ENCODE measurements around the gene MLXIPL. TPM values are rescaled to one million over a fixed set of nuclear protein-coding genes. Genes with fewer than 3 reads are reported as not detected.

MLXIPL gene
- total and polyA plus RNA-seq, 2 donors (not counting 3 experiments of a cell fraction or from before 2014, with no cell fraction given) = not detected

DNA sequence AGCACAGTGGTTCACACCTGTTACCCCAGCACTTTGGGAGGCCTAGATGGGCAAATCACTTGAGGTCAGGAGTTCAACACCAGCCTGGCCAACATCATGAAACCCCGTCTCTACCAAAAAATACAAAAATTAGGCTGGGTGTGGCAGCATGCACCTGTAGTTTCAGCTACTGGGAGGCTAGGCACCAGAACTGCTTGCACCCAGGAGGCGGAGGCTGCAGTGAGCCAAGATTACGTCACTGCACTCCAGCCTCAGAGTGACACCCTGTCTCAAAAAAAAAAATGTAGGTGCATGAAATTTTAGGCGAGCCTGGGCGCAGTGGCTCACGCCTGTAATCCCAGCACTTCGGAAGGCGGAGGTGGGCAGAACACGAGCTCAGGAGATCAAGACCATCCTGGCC lies 76.5 kb downstream of the MLXIPL start:
- H3K9me3 ChIP-seq (replicated peaks; ENCODE audit: control insufficient read depth, insufficient read depth, low read length) = no peaks in the 10 kb centered on the region
- H3K36me3 ChIP-seq (ENCODE audit: control insufficient read depth in 2 of 2, extremely low read depth in 1 of 2, insufficient read depth in 2 of 2, low read length in 2 of 2) = peaks cover 4 to 9% of the 10 kb centered on the region in 2 experiments
- DNase-seq (ENCODE audit: low read depth, low spot score) (no peak), FAIRE-seq (no peak)
- no peak overlapping the region for H3K4me2 ChIP-seq (ENCODE audit: insufficient read depth, low read length)
- ChIA-PET POLR2A (no interaction called here), CTCF (interaction anchor here (0.9 to 1.1 kb wide), 3 partner anchors 43 to 187 kb away, joined by 3 to 4 read pairs (median 3); no protein-coding TSS in a partner anchor)
- H3K27me3 ChIP-seq (ENCODE audit: control insufficient read depth in 2 of 2, insufficient read depth in 2 of 2, low read length in 2 of 2) = no peaks in the 10 kb centered on the region
- H2AFZ ChIP-seq (ENCODE audit: low read depth, low read length) = no peak overlapping the region
- H3K9me1 ChIP-seq (replicated peaks; ENCODE audit: control insufficient read depth, extremely low read depth, insufficient read depth, low read length) = no peaks in the 10 kb centered on the region
- H3K4me3 ChIP-seq (replicated peaks in 1 of 3; ENCODE audit: insufficient read depth in 1 of 3, low read depth in 1 of 3, low read length in 3 of 3) = no peak overlapping the region
- H3K27ac ChIP-seq (ENCODE audit: insufficient read depth, low read depth, low read length) = no peak overlapping the region
- no TSS peak for BruUV-seq (replicated peaks)
- no peak for TF ChIP-seq POLR2A (IDR thresholded peaks at IDR 0.05; ENCODE audit: low read depth, low read length)
- no peaks in the 10 kb centered on the region for H3K4me1 ChIP-seq (ENCODE audit: control insufficient read depth, extremely low read depth, insufficient read depth, low read length)
- no peaks in the 10 kb centered on the region for H4K20me1 ChIP-seq (replicated peaks; ENCODE audit: control insufficient read depth, extremely low read depth, insufficient read depth, low read length)
- dilution Hi-C loops (cut with MboI; ENCODE audit: extremely low pct_ligation_motif_present, low sequenced_read_pairs) (no loop called here), intact Hi-C loops (cut with micrococcal nuclease) (no loop called here)
- peaks cover 66% of the 10 kb centered on the region for H3K79me2 ChIP-seq (ENCODE audit: control insufficient read depth, insufficient read depth, low read length)
- H3K9ac ChIP-seq (replicated peaks; ENCODE audit: extremely low read depth, insufficient read depth, low read length) = no peak overlapping the region

- H3K79me2 ChIP-seq (ENCODE audit: control insufficient read depth, insufficient read depth, low read length) = peaks cover 49% of the 10 kb centered on the region
- no peaks in the 10 kb centered on the region for H4K20me1 ChIP-seq (replicated peaks; ENCODE audit: control insufficient read depth, extremely low read depth, insufficient read depth, low read length)
- H3K27ac ChIP-seq (ENCODE audit: insufficient read depth, low read depth, low read length) = no peak overlapping the region
- H3K9ac ChIP-seq (replicated peaks; ENCODE audit: extremely low read depth, insufficient read depth, low read length) = no peak overlapping the region
- TF ChIP-seq EZH2 (IDR thresholded peaks at IDR 0.05; ENCODE audit: borderline replicate concordance, low read depth, low read length, severe bottlenecking) = no peak
- no peak for TF ChIP-seq FOS (IDR thresholded peaks at IDR 0.05; ENCODE audit: borderline replicate concordance, insufficient read depth, low read length)
- TF ChIP-seq JUN (IDR thresholded peaks at IDR 0.05; ENCODE audit: borderline replicate concordance, insufficient read depth, insufficient read length, low read depth) = no peak
- no peak for TF ChIP-seq MAX (IDR thresholded peaks at IDR 0.05; ENCODE audit: insufficient read depth, insufficient read length)
- TF ChIP-seq POLR2A (IDR thresholded peaks at IDR 0.05; ENCODE audit: low read depth, low read length) = no peak
- TF ChIP-seq, protein P1, sequence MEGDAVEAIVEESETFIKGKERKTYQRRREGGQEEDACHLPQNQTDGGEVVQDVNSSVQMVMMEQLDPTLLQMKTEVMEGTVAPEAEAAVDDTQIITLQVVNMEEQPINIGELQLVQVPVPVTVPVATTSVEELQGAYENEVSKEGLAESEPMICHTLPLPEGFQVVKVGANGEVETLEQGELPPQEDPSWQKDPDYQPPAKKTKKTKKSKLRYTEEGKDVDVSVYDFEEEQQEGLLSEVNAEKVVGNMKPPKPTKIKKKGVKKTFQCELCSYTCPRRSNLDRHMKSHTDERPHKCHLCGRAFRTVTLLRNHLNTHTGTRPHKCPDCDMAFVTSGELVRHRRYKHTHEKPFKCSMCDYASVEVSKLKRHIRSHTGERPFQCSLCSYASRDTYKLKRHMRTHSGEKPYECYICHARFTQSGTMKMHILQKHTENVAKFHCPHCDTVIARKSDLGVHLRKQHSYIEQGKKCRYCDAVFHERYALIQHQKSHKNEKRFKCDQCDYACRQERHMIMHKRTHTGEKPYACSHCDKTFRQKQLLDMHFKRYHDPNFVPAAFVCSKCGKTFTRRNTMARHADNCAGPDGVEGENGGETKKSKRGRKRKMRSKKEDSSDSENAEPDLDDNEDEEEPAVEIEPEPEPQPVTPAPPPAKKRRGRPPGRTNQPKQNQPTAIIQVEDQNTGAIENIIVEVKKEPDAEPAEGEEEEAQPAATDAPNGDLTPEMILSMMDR (IDR thresholded peaks at IDR 0.05; ENCODE audit: extremely low read depth in 1 of 2, insufficient read depth in 1 of 2, low read depth in 1 of 2, low read length in 2 of 2) = no peak
- no peak for TF ChIP-seq POLR2AphosphoS5 (IDR thresholded peaks at IDR 0.05; ENCODE audit: insufficient read depth, low read depth, low read length)
- TF ChIP-seq MYC (IDR thresholded peaks at IDR 0.05; ENCODE audit: low read depth, low read length) = no peak
- TF ChIP-seq GATA2 (IDR thresholded peaks at IDR 0.05; ENCODE audit: insufficient read depth, insufficient read length, low read depth, low read length) = no peak
- no peaks in the 10 kb centered on the region for H3K9me3 ChIP-seq (replicated peaks; ENCODE audit: control insufficient read depth, insufficient read depth, low read length)
- no TSS peak for BruUV-seq (replicated peaks)
- H3K27me3 ChIP-seq (ENCODE audit: control insufficient read depth in 2 of 2, insufficient read depth in 2 of 2, low read length in 2 of 2) = no peaks in the 10 kb centered on the region
- intact Hi-C loops (cut with micrococcal nuclease) = no loop called here
- H3K4me1 ChIP-seq (ENCODE audit: control insufficient read depth, extremely low read depth, insufficient read depth, low read length) = no peaks in the 10 kb centered on the region
- FAIRE-seq (no peak), DNase-seq (ENCODE audit: low read depth, low spot score) (no peak)
- dilution Hi-C loops (cut with MboI; ENCODE audit: extremely low pct_ligation_motif_present, low sequenced_read_pairs) = no loop called here
- peaks cover 8 to 19% of the 10 kb centered on the region in 2 experiments for H3K36me3 ChIP-seq (ENCODE audit: control insufficient read depth in 2 of 2, extremely low read depth in 1 of 2, insufficient read depth in 2 of 2, low read length in 2 of 2)
- H3K9me1 ChIP-seq (replicated peaks; ENCODE audit: control insufficient read depth, extremely low read depth, insufficient read depth, low read length) = no peaks in the 10 kb centered on the region
- H3K4me3 ChIP-seq (replicated peaks in 1 of 3; ENCODE audit: insufficient read depth in 1 of 3, low read depth in 1 of 3, low read length in 3 of 3) = no peak overlapping the region
- no peak overlapping the region for H2AFZ ChIP-seq (ENCODE audit: low read depth, low read length)
- H3K4me2 ChIP-seq (ENCODE audit: insufficient read depth, low read length) = no peak overlapping the region
- CTCF ChIA-PET = no interaction called here
- POLR2A ChIA-PET = no interaction called here
Measured at GRCh38 chr7:73544678-73545077, 79.6 kb downstream of the MLXIPL start.

Measured in endothelial cell of umbilical vein (primary cell).